SK-N-SH (cell line): Measurements from ENCODE around the gene CADM2.

Experiments used
- CTCF ChIP-seq: fragments of 200-600 bp; sonication (generic); IDR thresholded peaks from 2 replicates; pipeline ENCODE4 v1.6.1; 2017; ENCODE audit warnings: antibody characterized with exemption, mild to moderate bottlenecking, moderate library complexity
- EZH2phosphoT487 ChIP-seq: fragments of 200-600 bp; sonication (generic); IDR thresholded peaks from 2 replicates; pipeline ENCODE4 v1.6.1; 2017; ENCODE audit warnings: low read depth, mixed run types, mild to moderate bottlenecking, antibody characterized with exemption, moderate library complexity, borderline replicate concordance
- SIN3A ChIP-seq: IDR thresholded peaks from 2 replicates; pipeline ENCODE4 v1.6.1; 2012; ENCODE audit warnings: low read depth, mild to moderate bottlenecking, low read length, moderate library complexity, borderline replicate concordance

GRCh38 chr3:85081191-85081906, 122.6 kb downstream of the CADM2 start:
- TF ChIP-seq CTCF (no peak), SIN3A (no peak), EZH2phosphoT487 (no peak)
